Measurements from ENCODE around the gene DEXI. TPM values are rescaled to one million over a fixed set of nuclear protein-coding genes. Genes with fewer than 3 reads are reported as not detected.
"Not testable (repeated sequence)": the region's sequence is repeated elsewhere in the genome, so short reads cannot be mapped to it uniquely, and the experiment has no call there.

Gene DEXI
- total RNA-seq, 2 donors from 2014 or later = 24.4 to 26.7 TPM

- DNase-seq (no peak), ATAC-seq (replicated peaks in 1 of 2) (no peak)
- peaks cover 4 to 9% of the 10 kb centered on the region in 2 donors for H3K36me3 Mint-ChIP-seq (ENCODE audit: insufficient read depth in 2 of 2)
- peak overlapping the region; percentile 15 to 88 for H3K4me3 Mint-ChIP-seq
- no peaks in the 10 kb centered on the region for H3K9me3 Mint-ChIP-seq
- H3K27ac Mint-ChIP-seq = peak overlapping the region; percentile 32
- no peaks in the 10 kb centered on the region for H3K27me3 Mint-ChIP-seq (ENCODE audit: low read depth)
- peaks cover 79% of the 10 kb centered on the region for H3K4me1 Mint-ChIP-seq (ENCODE audit: low read depth)
Measured at GRCh38 chr16:10936272-10936984, 5.8 kb downstream of the DEXI start.

GRCh38 chr16:10935226-10935915, 6.9 kb downstream of the DEXI start:
- ATAC-seq (replicated peaks in 1 of 2) (no peak), DNase-seq (no peak)
- Mint-ChIP-seq H3K27ac (peak overlapping the region; percentile 59), H3K9me3 (no peaks in the 10 kb centered on the region), H3K36me3 (ENCODE audit: insufficient read depth in 2 of 2) (peaks cover 4 to 9% of the 10 kb centered on the region in 2 donors), H3K27me3 (ENCODE audit: low read depth) (no peaks in the 10 kb centered on the region), H3K4me1 (ENCODE audit: low read depth) (peaks cover 74% of the 10 kb centered on the region), H3K4me3 (peak overlapping the region in 1 of 2 donors; percentile 17)

GRCh38 chr16:10934325-10935107, 7.8 kb downstream of the DEXI start:
- Mint-ChIP-seq H3K27ac (no peak overlapping the region), H3K4me1 (ENCODE audit: low read depth) (peaks cover 69% of the 10 kb centered on the region)
- DNase-seq = no peak

GRCh38 chr16:10933865-10934264, 8.4 kb downstream of the DEXI start:
- Mint-ChIP-seq H3K36me3 (ENCODE audit: insufficient read depth in 2 of 2) (peaks cover 2 to 4% of the 10 kb centered on the region in 2 donors), H3K4me3 (no peak overlapping the region), H3K27ac (peak overlapping the region; percentile 63), H3K4me1 (ENCODE audit: low read depth) (peaks cover 63% of the 10 kb centered on the region), H3K27me3 (ENCODE audit: low read depth) (no peaks in the 10 kb centered on the region), H3K9me3 (no peaks in the 10 kb centered on the region)
- no peak for DNase-seq
- ATAC-seq (replicated peaks in 1 of 2) = no peak

More at GRCh38 chr16:10934325-10935107, 7.8 kb downstream of the DEXI start:
- no peak for ATAC-seq (replicated peaks in 1 of 2)
- H3K9me3 Mint-ChIP-seq = no peaks in the 10 kb centered on the region
- H3K4me3 Mint-ChIP-seq = no peak overlapping the region
- peaks cover 2 to 6% of the 10 kb centered on the region in 2 donors for H3K36me3 Mint-ChIP-seq (ENCODE audit: insufficient read depth in 2 of 2)
- H3K27me3 Mint-ChIP-seq (ENCODE audit: low read depth) = no peaks in the 10 kb centered on the region

- H3K4me1 Mint-ChIP-seq (ENCODE audit: low read depth) = peaks cover 55% of the 10 kb centered on the region
- no peak overlapping the region for H3K27ac Mint-ChIP-seq
- no peaks in the 10 kb centered on the region for H3K27me3 Mint-ChIP-seq (ENCODE audit: low read depth)
- H3K4me3 Mint-ChIP-seq = no peak overlapping the region
- no peak for ATAC-seq (replicated peaks in 1 of 2)
- H3K9me3 Mint-ChIP-seq = no peaks in the 10 kb centered on the region
- H3K36me3 Mint-ChIP-seq (ENCODE audit: insufficient read depth in 2 of 2) = peaks cover 2 to 4% of the 10 kb centered on the region in 2 donors
- no peak for DNase-seq
Measured at GRCh38 chr16:10932959-10933710, 9.1 kb downstream of the DEXI start.

- H3K27ac Mint-ChIP-seq = no peak overlapping the region
- DNase-seq (no peak), ATAC-seq (replicated peaks in 1 of 2) (no peak)
- no peak overlapping the region for H3K4me3 Mint-ChIP-seq
- peaks cover 4 to 10% of the 10 kb centered on the region in 2 donors for H3K36me3 Mint-ChIP-seq (ENCODE audit: insufficient read depth in 2 of 2)
- H3K27me3 Mint-ChIP-seq (ENCODE audit: low read depth) = no peaks in the 10 kb centered on the region
- H3K9me3 Mint-ChIP-seq = no peaks in the 10 kb centered on the region
- H3K4me1 Mint-ChIP-seq (ENCODE audit: low read depth) = peaks cover 45% of the 10 kb centered on the region
Measured at GRCh38 chr16:10931977-10932632, 10.2 kb downstream of the DEXI start.

- no peak overlapping the region for H3K27ac Mint-ChIP-seq
- no peaks in the 10 kb centered on the region for H3K27me3 Mint-ChIP-seq (ENCODE audit: low read depth)
- no peaks in the 10 kb centered on the region for H3K9me3 Mint-ChIP-seq
- H3K36me3 Mint-ChIP-seq (ENCODE audit: insufficient read depth in 2 of 2) = peaks cover 4 to 12% of the 10 kb centered on the region in 2 donors
- no peak overlapping the region for H3K4me3 Mint-ChIP-seq
- ATAC-seq (replicated peaks in 1 of 2) (no peak), DNase-seq (no peak)
- peaks cover 35% of the 10 kb centered on the region for H3K4me1 Mint-ChIP-seq (ENCODE audit: low read depth)
Measured at GRCh38 chr16:10931134-10931533, 11.1 kb downstream of the DEXI start.

GRCh38 chr16:10930755-10931093, 11.5 kb downstream of the DEXI start:
- DNase-seq = no peak
- Mint-ChIP-seq H3K27me3 (ENCODE audit: low read depth) (no peaks in the 10 kb centered on the region), H3K4me3 (no peak overlapping the region), H3K9me3 (no peaks in the 10 kb centered on the region), H3K4me1 (ENCODE audit: low read depth) (peaks cover 31% of the 10 kb centered on the region), H3K27ac (no peak overlapping the region), H3K36me3 (ENCODE audit: insufficient read depth in 2 of 2) (peaks cover 4 to 13% of the 10 kb centered on the region in 2 donors)
- no peak for ATAC-seq (replicated peaks in 1 of 2)

- Mint-ChIP-seq H3K9me3 (no peaks in the 10 kb centered on the region), H3K27ac (no peak overlapping the region), H3K27me3 (ENCODE audit: low read depth) (no peaks in the 10 kb centered on the region), H3K4me1 (ENCODE audit: low read depth) (peaks cover 26% of the 10 kb centered on the region), H3K4me3 (no peak overlapping the region), H3K36me3 (ENCODE audit: insufficient read depth in 2 of 2) (peaks cover 4 to 13% of the 10 kb centered on the region in 2 donors)
- ATAC-seq (replicated peaks in 1 of 2) (peak in 1 of 2 donors; percentile 19), DNase-seq (no peak)
Measured at GRCh38 chr16:10929853-10930754, 12.2 kb downstream of the DEXI start.

GRCh38 chr16:10929097-10929496, 13.2 kb downstream of the DEXI start:
- not testable (repeated sequence) for H3K9me3 Mint-ChIP-seq

GRCh38 chr16:10927497-10928112, 14.7 kb downstream of the DEXI start:
- ATAC-seq (replicated peaks in 1 of 2) (no peak), DNase-seq (no peak)
- Mint-ChIP-seq H3K9me3 (no peaks in the 10 kb centered on the region), H3K27ac (no peak overlapping the region), H3K27me3 (ENCODE audit: low read depth) (no peaks in the 10 kb centered on the region), H3K36me3 (ENCODE audit: insufficient read depth in 2 of 2) (peaks cover 4 to 9% of the 10 kb centered on the region in 2 donors), H3K4me1 (ENCODE audit: low read depth) (peaks cover 9% of the 10 kb centered on the region), H3K4me3 (no peak overlapping the region)

More at GRCh38 chr16:10929097-10929496, 13.2 kb downstream of the DEXI start:
- H3K27me3 Mint-ChIP-seq (ENCODE audit: low read depth); DNase-seq; H3K4me3 Mint-ChIP-seq; H3K27ac Mint-ChIP-seq; ATAC-seq (replicated peaks in 1 of 2): not testable (repeated sequence)
- peaks cover 4 to 13% of the 10 kb centered on the region in 2 donors for H3K36me3 Mint-ChIP-seq (ENCODE audit: insufficient read depth in 2 of 2)
- H3K4me1 Mint-ChIP-seq (ENCODE audit: low read depth) = peaks cover 21% of the 10 kb centered on the region

Measured in activated T-cell treated with anti-CD3 and anti-CD28 coated beads, Interleukin-2, amount 50 U/mL, for 72 hours (primary cell).